D721Med (cell line): ENCODE results near the gene RINT1.
"Not testable (repeated sequence)": the region's sequence is repeated elsewhere in the genome, so short reads cannot be mapped to it uniquely, and the experiment has no call there.

Source experiments
- DNase-seq: peaks from one replicate; pipeline ENCODE4 v3.0.0; 2011; ENCODE audit warnings: low spot score; ENCODE audit not compliant: insufficient read length
- FAIRE-seq: peaks from 2 replicates; lab custom pipeline; 2011; peaks lifted over from hg19 to GRCh38; lab: Jason Lieb, UNC
- TF ChIP-seq, protein P1 (sequence below): IDR thresholded peaks from 2 replicates; pipeline ENCODE4 v1.5.1; 2012; ENCODE audit warnings: mild to moderate bottlenecking, control low read depth; ENCODE audit not compliant: insufficient read depth; ENCODE audit errors: missing control alignments

The RINT1 gene

DNA sequence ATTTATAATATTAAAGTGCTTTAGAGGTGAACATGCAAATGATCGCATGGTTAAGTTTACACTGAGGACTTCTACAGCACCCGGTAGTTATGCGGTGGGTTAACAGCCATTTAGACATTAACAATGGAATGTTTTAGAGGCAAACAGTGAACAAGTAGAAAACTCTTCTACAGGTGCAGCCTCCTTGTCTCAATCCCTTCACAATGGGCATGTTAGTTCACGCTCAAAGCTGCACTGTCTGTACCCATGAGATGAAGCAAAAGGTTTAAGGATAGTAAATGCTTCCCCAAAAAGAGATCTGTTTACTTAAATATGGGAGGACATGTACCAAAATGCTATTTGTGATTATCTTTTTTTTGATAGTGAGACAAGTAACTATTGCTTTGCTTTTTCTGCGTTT is 35.0 kb upstream of the RINT1 start:
- no peak for DNase-seq
- TF ChIP-seq, protein P1, sequence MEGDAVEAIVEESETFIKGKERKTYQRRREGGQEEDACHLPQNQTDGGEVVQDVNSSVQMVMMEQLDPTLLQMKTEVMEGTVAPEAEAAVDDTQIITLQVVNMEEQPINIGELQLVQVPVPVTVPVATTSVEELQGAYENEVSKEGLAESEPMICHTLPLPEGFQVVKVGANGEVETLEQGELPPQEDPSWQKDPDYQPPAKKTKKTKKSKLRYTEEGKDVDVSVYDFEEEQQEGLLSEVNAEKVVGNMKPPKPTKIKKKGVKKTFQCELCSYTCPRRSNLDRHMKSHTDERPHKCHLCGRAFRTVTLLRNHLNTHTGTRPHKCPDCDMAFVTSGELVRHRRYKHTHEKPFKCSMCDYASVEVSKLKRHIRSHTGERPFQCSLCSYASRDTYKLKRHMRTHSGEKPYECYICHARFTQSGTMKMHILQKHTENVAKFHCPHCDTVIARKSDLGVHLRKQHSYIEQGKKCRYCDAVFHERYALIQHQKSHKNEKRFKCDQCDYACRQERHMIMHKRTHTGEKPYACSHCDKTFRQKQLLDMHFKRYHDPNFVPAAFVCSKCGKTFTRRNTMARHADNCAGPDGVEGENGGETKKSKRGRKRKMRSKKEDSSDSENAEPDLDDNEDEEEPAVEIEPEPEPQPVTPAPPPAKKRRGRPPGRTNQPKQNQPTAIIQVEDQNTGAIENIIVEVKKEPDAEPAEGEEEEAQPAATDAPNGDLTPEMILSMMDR, result no peak
- no peak for FAIRE-seq

DNA sequence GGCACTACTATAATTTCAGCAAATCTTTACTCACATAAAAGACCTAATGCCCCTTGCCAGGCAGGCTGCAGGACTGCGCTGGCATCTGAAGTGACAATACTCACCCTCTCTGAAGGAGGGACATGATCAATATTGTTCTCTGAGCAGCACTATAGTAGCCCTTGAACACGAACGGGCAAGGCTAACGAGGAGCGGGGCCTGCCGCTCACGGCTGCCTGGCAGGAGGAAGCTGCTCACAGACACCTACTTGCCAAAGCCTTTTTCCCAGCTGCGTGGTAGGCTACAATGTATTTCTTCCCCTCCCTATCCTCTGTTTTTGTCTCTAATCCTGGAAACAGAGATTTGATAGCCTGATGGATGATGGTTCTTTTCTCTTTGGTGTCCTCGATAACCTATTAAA is 29.8 kb upstream of the RINT1 start:
- DNase-seq (no peak), FAIRE-seq (no peak)
- TF ChIP-seq, protein P1, result no peak

DNA sequence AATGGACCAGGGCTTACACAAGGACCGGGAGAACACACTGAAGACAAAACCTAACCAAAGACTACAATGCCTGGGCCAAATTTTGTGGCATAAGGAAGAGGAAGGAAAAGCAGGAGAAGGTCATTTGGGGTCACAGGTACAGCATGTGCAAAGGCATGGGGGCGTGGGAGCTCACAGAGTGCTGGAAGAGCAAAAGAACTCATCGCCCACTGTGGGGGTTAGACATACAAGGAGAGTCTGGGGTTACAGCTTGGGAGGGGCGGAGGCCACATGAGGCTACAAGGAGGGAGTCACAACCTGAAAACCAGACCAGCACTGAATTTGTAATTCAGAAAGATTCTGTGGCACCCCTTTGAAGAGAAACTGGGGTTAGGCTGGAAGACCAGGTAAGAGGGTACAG is 19.6 kb upstream of the RINT1 start:
- TF ChIP-seq, protein P1, result no peak
- no peak for FAIRE-seq
- no peak for DNase-seq

DNA sequence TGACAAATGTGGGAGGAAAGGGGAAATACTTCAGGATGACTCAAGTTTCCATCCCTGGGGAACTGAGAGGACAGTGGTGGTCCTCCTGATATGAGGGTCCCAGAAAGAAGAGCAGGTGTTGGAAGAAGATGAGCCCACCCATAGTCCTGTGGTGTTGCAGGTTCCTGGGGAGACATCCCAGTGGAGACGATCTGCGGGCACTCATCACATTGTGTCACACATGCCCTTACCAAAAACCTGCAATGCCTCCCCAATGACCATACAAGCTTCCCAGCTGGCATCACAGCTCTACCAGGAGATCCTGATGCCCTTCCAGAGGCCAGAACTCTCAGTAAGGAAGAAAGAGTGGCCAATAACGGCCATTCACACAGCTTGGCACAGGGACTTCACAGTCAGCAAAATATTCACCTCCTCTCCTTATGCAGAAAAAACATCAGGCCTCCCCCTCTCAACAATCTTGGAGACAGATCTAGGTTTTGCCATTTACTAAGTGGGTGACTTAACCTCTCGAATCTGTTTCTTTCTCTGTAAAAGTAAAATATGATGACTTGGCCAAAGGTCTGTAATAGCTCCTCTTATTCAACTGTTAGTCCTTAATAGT is 19.0 kb upstream of the RINT1 start:
- DNase-seq (no peak), FAIRE-seq (no peak)
- TF ChIP-seq, protein P1, result no peak

DNA sequence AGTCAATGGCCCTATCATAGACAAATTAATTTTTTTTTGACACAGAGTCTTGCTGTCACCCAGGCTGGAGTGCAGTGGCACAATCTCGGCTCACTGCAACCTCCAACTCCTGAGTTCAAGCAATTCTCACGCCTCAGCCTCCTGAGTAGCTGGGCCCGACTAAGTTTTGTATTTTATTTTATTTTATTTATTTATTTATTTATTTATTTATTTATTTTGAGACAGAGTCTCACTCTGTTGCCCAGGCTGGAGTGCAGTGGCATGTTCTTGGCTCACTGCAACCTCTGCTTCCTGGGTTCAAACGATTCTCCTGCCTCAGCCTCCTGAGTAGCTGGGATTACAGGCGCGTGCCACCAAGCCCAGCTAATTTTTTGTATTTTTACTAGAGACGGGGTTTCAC is 16.4 kb upstream of the RINT1 start:
- not testable (repeated sequence) for FAIRE-seq, DNase-seq

DNA sequence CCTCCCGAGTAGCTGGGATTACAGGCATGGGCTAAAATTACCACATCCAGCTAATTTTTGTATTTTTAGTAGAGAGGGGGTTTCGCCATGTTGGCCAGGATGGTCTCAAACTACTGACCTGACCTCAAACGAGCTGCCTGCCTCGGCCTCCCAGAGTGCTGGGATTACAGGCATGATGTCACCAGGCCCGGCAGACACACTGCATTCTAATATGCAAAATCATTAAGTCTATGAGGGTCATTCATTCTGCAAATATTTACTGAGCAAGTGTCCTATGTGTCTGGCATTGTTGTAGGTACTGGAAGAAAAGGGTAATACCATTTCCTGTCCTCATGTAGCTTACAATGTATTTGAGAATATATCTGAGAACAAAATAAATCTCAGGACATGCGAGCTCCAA is 12.6 kb upstream of the RINT1 start:
- FAIRE-seq (no peak), DNase-seq (no peak)
- TF ChIP-seq, protein P1, result no peak

DNA sequence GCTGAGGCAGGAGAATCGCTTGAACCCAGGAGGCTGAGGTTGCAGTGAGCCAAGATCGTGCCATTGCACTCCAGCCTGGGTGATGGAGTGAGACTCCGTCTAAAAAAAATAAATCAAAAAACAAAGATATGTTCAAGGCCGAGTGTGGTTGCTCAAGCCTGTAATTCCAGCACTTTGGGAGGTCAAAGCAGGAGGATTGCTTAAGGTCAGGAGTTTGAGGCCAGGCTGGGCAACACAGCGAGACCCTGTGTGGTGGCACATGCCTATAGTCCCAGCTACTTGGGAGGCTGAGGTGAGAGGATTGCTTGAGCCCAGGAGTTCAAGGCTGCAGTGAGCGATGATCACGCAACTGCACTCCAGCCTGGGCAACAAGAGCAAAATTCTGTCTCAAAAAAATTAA is 11.4 kb upstream of the RINT1 start:
- DNase-seq, FAIRE-seq: not testable (repeated sequence)

DNA sequence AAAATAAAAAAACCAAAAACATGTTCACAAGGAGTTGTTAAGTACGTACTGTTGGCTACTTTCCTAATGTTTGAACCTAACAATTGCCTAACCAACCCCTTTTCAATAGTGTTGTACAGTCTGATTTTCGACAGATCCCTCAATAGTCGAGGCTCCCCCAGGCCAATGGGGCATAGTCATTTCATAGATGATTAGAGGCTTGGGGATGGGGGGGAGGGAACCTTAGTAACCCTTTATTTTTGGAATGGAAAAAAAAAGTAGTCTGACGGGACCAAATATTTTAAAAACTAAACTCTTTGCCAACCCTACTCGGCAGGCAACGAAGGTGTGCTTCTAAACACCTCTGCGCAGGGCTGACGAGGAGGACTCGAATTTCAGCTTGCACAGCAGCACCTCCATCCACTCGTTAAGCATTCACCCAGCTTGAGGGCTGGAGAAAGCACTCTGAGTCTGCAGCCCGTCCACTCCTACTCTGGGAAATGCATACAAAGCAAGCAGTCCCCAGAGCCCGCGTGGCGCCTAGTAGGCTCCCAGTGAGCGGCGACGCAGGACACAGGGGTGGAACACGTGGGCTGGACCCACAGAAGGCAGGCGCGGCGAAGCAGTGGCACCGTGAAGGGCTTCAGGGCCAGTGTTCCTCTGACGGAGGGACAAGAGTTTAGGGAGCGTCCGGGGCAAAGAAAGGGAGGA is 10.8 kb upstream of the RINT1 start:
- DNase-seq, result no peak
- TF ChIP-seq, protein P1, result no peak
- no peak for FAIRE-seq
